HS-5 (cell line): Measurements from ENCODE around the gene ZNF324B.
"Not testable (repeated sequence)": the region's sequence is repeated elsewhere in the genome, so short reads cannot be mapped to it uniquely, and the experiment has no call there.

ENCODE experiments used
- DNase-seq: peaks from one replicate; pipeline ENCODE4 v3.0.0-alpha.2; 2012; ENCODE audit warnings: low read depth

The ZNF324B gene

GRCh38 chr19:58451358-58452101 lies at the start of gene ZNF324B:
ZNF324B (plus strand) TSS chr19:58451622; CDS start chr19:58453702, 2,080 bp downstream.
- DNase-seq = peak; percentile 45

GRCh38 chr19:58401840-58402421 lies 49.5 kb upstream of the ZNF324B start:
- DNase-seq = no peak

GRCh38 chr19:58403920-58404478 lies 47.4 kb upstream of the ZNF324B start:
- not testable (repeated sequence) for DNase-seq

- no peak for DNase-seq
Measured at GRCh38 chr19:58406818-58407657, 44.4 kb upstream of the ZNF324B start.

GRCh38 chr19:58407658-58408151 lies 43.7 kb upstream of the ZNF324B start:
- no peak for DNase-seq

GRCh38 chr19:58408152-58409009 lies 43.0 kb upstream of the ZNF324B start, which contains the start of gene ZNF584:
ZNF584 (plus strand) TSS chr19:58408649; CDS start chr19:58409148, 499 bp downstream.
- DNase-seq = peak; percentile 76

GRCh38 chr19:58409010-58409790 lies 42.2 kb upstream of the ZNF324B start:
- no peak for DNase-seq

- DNase-seq = no peak
Measured at GRCh38 chr19:58416604-58417003, 34.8 kb upstream of the ZNF324B start.

- no peak for DNase-seq
Measured at GRCh38 chr19:58417071-58417470, 34.4 kb upstream of the ZNF324B start.

GRCh38 chr19:58428617-58429016 lies 22.8 kb upstream of the ZNF324B start:
- DNase-seq = no peak

GRCh38 chr19:58429745-58430144 lies 21.7 kb upstream of the ZNF324B start:
- DNase-seq = no peak

GRCh38 chr19:58434217-58434616 lies 17.2 kb upstream of the ZNF324B start:
- DNase-seq = no peak

- DNase-seq = peak; percentile 79
Measured at GRCh38 chr19:58439576-58440554, 11.6 kb upstream of the ZNF324B start, which contains the start of gene ZNF132. ZNF132 (minus strand) TSS chr19:58440153; CDS start chr19:58439821, 332 bp downstream.

GRCh38 chr19:58440556-58440955 lies 10.9 kb upstream of the ZNF324B start:
- no peak for DNase-seq

GRCh38 chr19:58442986-58443385 lies 8.4 kb upstream of the ZNF324B start:
- not testable (repeated sequence) for DNase-seq

- not testable (repeated sequence) for DNase-seq
Measured at GRCh38 chr19:58448860-58449259, 2.6 kb upstream of the ZNF324B start.

GRCh38 chr19:58449980-58450379 lies 1.4 kb upstream of the ZNF324B start:
- not testable (repeated sequence) for DNase-seq

GRCh38 chr19:58450856-58451357 lies 515 bp upstream of the ZNF324B start:
- no peak for DNase-seq

- DNase-seq = no peak
Measured at GRCh38 chr19:58453743-58454142, 2.3 kb downstream of the ZNF324B start.
